Measurements from ENCODE around the gene LONP1. TPM values are rescaled to one million over a fixed set of nuclear protein-coding genes. Genes with fewer than 3 reads are reported as not detected.
"Not testable (repeated sequence)": the region's sequence is repeated elsewhere in the genome, so short reads cannot be mapped to it uniquely, and the experiment has no call there.

LONP1 gene
- total RNA-seq, 1 experiment from 2014 or later: 54.0 TPM

DNA sequence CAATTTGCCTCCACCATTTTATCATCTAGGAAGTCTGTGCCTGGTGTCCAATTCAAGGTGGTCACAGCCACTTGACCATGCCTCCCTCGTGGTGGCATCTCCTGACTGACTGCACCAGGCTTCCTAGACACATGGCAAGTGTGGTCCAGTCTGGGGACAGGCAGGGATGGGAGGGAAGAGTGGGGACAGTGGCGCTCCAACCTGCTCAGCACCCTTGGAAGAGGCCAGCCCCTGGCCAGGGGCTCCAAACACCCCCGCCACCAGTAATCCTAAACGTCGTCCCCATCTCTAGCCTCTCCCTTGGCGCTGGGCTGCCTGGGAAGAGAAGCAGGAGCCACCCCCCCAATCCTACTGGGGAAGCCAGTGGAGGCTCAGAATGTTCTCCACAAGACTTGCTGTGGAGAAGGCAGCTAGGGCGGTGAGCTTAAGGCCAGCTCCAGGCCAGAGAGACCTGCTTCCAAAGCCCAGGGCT is 27.2 kb downstream of the LONP1 start:
- Histone ChIP-seq H3K9me3 (replicated peaks) (no peaks in the 10 kb centered on the region), H3K36me3 (peaks cover 61% of the 10 kb centered on the region), H3K4me1 (peaks cover 18% of the 10 kb centered on the region), H3K27ac (no peak overlapping the region), H3K27me3 (no peaks in the 10 kb centered on the region), H3K4me3 (no peak overlapping the region)
- no peak for DNase-seq

DNA sequence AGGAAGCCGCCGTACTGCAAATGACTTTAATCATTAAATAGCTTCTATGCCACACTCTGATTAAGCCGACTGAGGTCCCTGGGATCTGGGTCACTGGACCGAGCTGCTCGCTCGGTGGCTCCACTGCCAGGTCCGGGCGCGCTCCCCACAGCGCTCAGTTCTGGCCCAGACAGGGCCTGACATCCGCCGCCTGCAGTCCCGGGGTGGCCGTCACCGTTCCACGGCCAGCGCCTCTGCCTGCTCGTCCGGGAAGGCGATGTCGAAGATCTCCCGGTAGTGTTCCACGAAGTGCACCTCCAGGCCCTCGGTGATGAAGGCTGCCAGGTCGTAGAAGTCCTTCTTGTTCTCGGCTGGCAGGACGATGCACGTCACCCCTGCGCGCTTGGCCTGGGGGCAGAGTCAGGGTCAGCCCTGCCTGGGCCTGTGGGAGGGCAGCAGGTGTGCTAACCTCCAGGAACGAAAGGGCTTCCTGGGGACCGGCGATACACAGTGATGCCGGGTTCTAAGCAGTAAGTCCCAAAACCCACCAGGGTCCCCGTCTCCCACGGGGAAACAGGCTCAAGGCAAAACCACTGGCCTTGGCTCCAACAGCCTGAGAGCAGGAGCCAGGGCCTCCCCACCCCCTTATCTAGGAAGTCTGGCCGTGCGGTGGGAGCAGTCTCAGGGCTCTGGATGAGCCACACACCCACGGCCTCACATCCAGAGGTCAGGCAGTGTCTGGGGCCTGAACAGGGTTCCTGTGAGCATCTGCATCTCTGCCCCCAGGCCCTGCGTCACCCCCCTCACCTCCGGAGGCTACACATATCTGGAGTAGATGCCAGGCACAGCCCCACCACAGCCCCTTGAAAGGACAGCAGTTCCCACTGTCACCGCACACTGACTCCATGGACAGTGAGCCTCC is 27.9 kb downstream of the LONP1 start:
- no peaks in the 10 kb centered on the region for H3K9me3 ChIP-seq (replicated peaks)
- H3K27me3 ChIP-seq: no peaks in the 10 kb centered on the region
- peaks cover 18% of the 10 kb centered on the region for H3K4me1 ChIP-seq
- H3K36me3 ChIP-seq: peaks cover 59% of the 10 kb centered on the region
- no peak for DNase-seq
- peak overlapping the region; percentile 95 for H3K4me3 ChIP-seq
- no peak overlapping the region for H3K27ac ChIP-seq

DNA sequence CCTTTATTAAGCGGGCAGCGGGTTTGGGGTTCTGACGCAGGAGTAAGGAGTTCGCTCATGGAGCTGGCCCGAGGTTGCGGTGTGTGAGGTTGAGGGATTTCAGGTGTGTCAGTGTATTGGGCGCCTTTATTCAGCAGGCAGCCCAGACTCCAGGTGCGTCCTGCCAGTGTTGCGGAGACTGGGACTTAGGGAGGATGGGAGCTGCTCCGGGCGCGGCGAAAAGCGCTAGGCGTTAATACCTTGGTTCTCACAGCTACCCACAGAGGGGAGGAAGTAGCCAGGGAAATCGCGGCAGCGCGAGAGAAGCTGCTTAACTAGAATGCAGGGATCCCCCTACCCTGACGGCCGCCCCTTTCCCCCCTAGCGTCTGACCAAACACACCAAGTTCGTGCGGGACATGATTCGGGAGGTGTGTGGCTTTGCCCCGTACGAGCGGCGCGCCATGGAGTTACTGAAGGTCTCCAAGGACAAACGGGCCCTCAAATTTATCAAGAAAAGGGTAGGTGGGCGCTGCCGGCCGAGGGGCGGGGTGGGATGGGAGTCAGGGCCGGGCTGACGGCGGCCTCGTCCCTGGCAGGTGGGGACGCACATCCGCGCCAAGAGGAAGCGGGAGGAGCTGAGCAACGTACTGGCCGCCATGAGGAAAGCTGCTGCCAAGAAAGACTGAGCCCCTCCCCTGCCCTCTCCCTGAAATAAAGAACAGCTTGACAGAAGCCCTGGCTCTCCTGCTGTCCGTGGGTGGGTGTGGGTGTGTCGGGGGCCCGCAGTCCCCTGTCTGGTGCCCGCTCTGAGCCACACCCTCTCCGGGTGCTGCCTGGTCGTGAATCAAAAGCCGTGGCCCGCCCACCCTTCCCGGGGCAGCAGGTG is 28.8 kb downstream of the LONP1 start:
- Histone ChIP-seq H3K4me1 (peaks cover 18% of the 10 kb centered on the region), H3K27ac (peak overlapping the region; percentile 87; the same call in 1 of the 2 replicates), H3K9me3 (replicated peaks) (no peaks in the 10 kb centered on the region), H3K36me3 (peaks cover 53% of the 10 kb centered on the region), H3K27me3 (no peaks in the 10 kb centered on the region), H3K4me3 (peak overlapping the region; percentile 95)
- DNase-seq: no peak

DNA sequence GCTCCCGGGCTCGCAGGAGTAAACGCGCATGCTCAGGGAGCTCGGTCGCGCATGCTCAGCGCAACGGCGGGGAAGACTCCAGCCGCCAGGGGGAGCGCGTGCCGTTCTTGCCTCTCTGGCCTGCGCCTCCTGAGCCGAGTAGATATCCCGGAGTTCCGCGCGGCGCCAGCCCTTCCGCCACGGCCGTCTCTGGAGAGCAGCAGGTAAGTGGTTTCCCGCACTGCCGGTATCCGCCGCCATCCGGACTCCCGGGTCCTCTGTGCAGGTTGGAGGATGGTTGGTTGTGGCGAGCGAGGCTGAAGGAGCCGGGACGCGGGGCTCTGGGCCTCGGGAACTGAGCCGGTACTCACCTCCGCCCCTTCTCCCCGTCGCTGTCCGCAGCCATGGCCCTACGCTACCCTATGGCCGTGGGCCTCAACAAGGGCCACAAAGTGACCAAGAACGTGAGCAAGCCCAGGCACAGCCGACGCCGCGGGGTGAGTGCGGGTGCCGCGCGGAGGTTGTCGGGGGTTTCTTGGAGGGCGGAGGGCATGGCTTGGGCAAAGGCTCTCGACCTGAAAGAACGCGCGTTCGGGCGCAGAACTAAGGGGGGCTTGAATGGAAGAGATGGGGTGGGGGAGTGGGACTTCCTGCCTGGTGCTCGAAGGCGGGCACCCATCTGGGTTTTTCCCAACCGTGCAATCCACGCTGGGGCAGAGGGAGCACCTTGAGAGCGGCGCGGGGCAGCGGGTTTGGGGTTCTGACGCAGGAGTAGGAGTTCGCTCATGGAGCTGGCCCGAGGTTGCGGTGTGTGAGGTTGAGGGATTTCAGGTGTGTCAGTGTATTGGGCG is 29.6 kb downstream of the LONP1 start, which contains the start of gene RPL36:
Gene RPL36, plus strand, starts transcription at position 171 of the 830 bp plus-strand sequence. Its CDS starts 213 bp downstream, at position 384.
- no peaks in the 10 kb centered on the region for H3K27me3 ChIP-seq
- peak within 1 kb of the TSS; percentile 87 for H3K27ac ChIP-seq
- H3K4me1 ChIP-seq: peaks cover 15% of the 10 kb centered on the region
- peak; percentile 96 to 97 for DNase-seq
- H3K4me3 ChIP-seq: peak within 1 kb of the TSS; percentile 95
- no peaks in the 10 kb centered on the region for H3K9me3 ChIP-seq (replicated peaks)
- H3K36me3 ChIP-seq: peaks cover 49% of the 10 kb centered on the region

DNA sequence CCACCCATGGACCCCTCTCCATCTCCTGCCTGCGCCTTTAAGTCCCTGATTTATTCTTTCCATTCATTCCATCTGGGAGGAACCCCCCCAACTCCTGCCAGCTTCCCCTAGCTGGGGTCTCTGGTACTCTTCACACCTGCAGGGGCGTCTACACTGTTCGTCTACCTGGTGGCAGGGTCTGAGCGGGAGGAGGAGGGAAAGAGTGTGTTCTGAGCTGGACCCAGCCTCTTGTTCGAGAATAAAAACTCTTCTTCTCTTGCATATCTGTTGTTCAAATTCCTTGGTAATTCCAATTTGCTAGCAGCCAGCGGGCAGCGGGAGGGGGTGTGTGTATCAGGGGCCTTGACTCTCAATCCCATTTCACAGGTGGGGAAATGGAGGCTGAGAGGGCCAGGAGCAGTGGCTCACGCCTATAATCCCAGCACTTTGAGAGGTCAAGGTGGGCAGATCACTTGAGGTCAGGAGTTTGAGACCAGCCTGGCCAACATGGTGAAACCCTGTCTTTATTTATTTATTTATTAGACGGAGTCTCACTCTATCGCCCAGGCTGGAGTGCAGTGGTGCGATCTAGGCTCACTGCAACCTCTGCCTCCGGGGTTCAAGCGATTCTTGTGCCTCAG is 31.6 kb downstream of the LONP1 start:
- H3K27ac ChIP-seq; H3K9me3 ChIP-seq (replicated peaks); H3K27me3 ChIP-seq; H3K4me3 ChIP-seq; H3K4me1 ChIP-seq; DNase-seq: not testable (repeated sequence)
- H3K36me3 ChIP-seq: peaks cover 30% of the 10 kb centered on the region

DNA sequence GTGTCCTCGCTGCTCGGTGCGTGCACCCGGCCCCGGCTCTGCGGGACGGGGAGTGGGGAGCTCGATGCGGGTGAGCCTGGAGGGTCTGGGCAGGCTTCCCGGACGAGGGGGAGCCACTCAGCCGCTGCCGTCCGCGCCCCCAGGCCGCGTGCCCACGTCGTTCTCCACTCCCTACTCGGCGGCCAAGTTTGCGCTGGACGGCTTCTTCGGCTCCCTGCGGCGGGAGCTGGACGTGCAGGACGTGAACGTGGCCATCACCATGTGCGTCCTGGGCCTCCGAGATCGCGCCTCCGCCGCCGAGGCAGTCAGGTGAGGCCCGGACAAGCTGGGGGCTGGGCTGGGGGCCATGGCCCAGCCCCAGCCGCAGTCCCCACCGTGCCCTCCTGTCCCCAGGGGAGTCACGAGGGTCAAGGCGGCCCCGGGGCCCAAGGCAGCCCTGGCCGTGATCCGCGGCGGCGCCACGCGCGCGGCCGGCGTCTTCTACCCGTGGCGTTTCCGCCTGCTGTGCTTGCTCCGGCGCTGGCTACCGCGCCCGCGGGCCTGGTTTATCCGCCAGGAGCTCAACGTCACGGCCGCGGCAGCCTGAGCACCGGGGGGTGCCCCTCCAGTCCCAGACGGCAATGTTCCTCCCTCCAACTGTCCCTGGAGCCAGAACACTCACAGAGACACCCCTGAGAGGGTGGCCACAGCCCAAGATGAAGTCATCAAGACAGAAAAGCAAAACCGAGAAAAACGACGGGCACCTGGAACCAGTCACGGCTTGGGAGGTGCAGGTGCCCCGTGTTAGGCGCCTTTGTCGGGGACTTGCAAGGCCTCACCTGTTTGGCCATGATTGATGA is 32.4 kb downstream of the LONP1 start:
- H3K4me3 ChIP-seq: peak overlapping the region; percentile 71
- no peaks in the 10 kb centered on the region; the same call in 1 of the 2 replicates for H3K4me1 ChIP-seq
- no peak overlapping the region for H3K27ac ChIP-seq
- peaks cover 22% of the 10 kb centered on the region for H3K36me3 ChIP-seq
- H3K27me3 ChIP-seq: no peaks in the 10 kb centered on the region
- H3K9me3 ChIP-seq (replicated peaks): no peaks in the 10 kb centered on the region
- DNase-seq: no peak

DNA sequence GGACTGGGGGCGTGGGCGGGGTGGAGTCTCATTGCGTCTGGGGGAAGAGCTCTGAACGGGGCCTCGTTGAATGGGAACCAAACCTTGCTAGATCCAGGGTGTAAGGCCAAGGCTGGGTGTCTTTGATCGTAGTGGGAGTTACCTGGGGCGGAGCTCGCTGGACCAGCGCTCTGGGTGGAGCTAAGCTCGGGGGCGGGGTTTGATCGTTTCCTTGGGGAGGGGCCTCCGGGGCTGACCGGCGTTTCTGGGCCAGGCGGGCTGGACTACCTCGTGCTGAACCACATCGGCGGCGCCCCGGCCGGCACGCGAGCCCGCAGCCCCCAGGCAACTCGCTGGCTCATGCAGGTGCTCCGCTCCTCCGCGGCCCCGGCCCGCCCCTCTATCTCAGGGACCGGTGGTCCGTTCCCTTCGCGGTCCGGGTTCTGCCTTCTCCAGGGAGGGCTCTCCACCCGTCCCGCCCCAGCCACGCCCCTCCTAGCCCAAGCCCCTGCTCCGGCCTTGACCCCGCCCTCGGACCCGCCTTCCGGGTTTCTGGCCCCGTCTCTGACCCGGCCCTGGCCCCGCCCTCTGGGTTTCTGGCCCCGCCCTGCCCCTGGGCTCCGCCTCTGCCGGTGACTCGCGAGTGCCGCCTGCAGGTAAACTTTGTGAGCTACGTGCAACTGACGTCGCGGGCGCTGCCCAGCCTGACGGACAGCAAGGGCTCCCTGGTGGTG is 33.1 kb downstream of the LONP1 start:
- Histone ChIP-seq H3K9me3 (replicated peaks) (no peaks in the 10 kb centered on the region), H3K4me1 (no peaks in the 10 kb centered on the region; the same call in 1 of the 2 replicates), H3K27me3 (no peaks in the 10 kb centered on the region), H3K27ac (peak overlapping the region; percentile 28), H3K4me3 (peak overlapping the region; percentile 71), H3K36me3 (peaks cover 15% of the 10 kb centered on the region)
- DNase-seq: peak; percentile 97 to 99

DNA sequence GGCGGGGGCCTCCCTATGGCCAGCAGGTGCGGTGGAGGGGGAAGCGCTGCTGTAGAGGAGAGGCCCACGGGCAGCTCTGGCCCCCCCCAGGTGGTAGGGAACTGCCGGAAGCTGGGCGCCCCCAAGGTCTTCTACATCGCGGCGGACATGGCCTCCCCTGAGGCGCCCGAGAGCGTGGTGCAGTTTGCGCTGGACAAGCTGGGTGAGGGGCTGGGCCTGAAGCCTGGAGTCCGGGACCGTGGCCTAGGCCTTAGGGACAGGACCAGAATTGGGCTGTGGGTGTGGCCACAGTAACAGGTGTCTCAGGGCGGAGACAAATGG is 33.7 kb downstream of the LONP1 start:
- Histone ChIP-seq H3K4me3 (peak overlapping the region; percentile 71), H3K27me3 (no peaks in the 10 kb centered on the region), H3K36me3 (peaks cover 10% of the 10 kb centered on the region), H3K4me1 (no peaks in the 10 kb centered on the region; the same call in 1 of the 2 replicates), H3K9me3 (replicated peaks) (no peaks in the 10 kb centered on the region), H3K27ac (no peak overlapping the region)
- no peak for DNase-seq

DNA sequence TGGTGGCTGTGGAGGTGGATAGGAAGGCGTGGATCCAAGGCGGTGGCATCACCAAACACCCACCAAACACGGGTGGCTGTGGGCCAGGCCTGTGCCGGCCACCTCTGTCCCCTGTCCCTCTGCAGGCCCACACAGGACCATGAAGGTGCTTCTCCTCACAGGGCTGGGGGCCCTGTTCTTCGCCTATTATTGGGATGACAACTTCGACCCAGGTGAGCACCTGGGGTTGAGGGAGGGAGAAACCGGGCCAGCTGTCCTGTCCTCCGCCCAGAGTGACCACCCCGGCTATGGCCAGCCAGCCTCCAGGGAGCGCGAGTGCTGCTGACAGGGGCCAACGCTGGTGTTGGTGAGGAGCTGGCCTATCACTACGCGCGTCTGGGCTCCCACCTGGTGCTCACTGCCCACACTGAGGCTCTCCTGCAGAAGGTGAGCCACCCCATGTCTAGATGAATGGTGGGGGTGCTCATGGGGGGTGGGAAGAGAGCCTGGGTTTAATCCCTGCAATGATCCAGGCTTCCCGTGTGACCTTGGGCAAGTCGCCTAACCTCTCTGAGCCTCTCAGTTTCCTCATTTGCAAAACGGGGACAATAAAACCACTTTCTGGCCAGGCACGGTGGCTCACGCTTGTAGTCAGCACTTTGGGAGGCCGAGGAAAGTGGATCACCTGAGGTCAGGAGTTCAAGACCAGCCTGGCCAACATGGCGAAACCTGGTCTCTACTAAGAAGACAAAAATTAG is 35.1 kb downstream of the LONP1 start:
- Histone ChIP-seq H3K27me3 (no peaks in the 10 kb centered on the region), H3K27ac (no peak overlapping the region), H3K4me1 (no peaks in the 10 kb centered on the region; the same call in 1 of the 2 replicates), H3K4me3 (no peak overlapping the region), H3K9me3 (replicated peaks) (no peaks in the 10 kb centered on the region), H3K36me3 (no peaks in the 10 kb centered on the region)
- DNase-seq: no peak

DNA sequence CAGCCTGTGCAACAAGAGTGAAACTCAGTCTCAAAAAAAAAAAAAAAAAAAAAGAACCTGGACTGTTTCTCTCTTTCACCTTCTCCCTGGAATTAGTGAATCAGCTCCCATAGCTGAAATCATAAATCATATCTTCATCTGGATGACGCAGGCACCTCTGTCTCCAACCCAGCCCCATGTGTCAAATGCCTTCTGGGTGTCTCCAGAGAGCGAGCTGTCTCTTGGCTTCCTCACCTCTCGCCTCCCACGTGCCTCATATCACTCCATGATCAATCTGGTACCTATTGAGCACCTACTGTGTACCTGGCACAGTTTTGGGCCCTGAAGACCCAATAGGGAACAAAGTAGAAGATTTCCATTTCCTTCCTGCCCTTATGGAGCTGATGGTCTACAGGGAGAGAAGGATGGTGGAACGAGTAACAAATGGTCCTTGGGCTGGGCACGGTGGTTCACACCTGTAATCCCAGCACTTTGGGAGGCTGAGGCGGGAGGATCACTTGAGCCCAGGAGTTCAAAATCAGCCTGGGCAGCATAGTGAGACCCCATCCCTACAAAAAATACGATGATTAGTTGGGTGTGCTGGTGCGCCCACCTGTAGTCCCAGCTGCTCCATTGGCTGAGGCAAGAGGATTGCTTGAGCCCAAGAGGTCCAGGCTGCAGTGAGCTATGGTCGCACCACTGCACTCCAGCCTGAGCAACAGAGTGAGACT is 36.6 kb downstream of the LONP1 start:
- DNase-seq: no peak

DNA sequence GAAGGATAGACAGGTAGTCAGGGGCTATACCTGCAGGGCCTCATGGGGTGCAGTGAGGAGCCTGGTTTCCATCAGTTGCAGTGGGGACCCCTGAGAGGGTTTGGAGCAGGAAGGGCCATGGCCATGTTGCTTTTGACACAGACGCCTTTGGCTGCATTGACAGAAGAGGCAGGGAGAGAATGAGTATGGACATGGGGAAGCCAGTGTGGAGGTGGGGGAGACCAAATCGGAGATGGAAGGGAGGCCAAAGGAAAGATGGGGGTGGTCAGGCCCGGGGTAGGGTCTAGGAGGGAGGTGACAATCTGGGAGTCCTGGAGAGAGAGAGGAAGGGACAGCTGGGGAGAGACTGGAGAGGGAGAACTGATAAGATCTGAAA is 37.9 kb downstream of the LONP1 start:
- H3K4me3 ChIP-seq: no peak overlapping the region
- H3K9me3 ChIP-seq (replicated peaks): no peaks in the 10 kb centered on the region
- no peaks in the 10 kb centered on the region for H3K27me3 ChIP-seq
- H3K36me3 ChIP-seq: no peaks in the 10 kb centered on the region
- H3K4me1 ChIP-seq: peaks cover 7% of the 10 kb centered on the region
- no peak for DNase-seq
- no peak overlapping the region for H3K27ac ChIP-seq

More for the DNA sequence above, 36.6 kb downstream of the LONP1 start:
- no peaks in the 10 kb centered on the region for H3K9me3 ChIP-seq (replicated peaks)
- H3K27ac ChIP-seq: no peak overlapping the region
- no peaks in the 10 kb centered on the region for H3K27me3 ChIP-seq
- H3K4me3 ChIP-seq: no peak overlapping the region
- no peaks in the 10 kb centered on the region; the same call in 1 of the 2 replicates for H3K4me1 ChIP-seq
- H3K36me3 ChIP-seq: no peaks in the 10 kb centered on the region
